GM21786 (cell line): ENCODE measurements around the gene CD164.
"Not testable (repeated sequence)": the region's sequence is repeated elsewhere in the genome, so short reads cannot be mapped to it uniquely, and the experiment has no call there.

Experiments
- ATAC-seq: cut with Tn5 transposase; IDR thresholded peaks from one replicate; pipeline ENCODE4 v1.9.1; 2021; ENCODE audit not compliant: unreplicated experiment

Gene CD164

GRCh38 chr6:109344226-109344625 lies 38.0 kb downstream of the CD164 start:
- no peak for ATAC-seq

GRCh38 chr6:109343518-109343917 lies 38.7 kb downstream of the CD164 start:
- no peak for ATAC-seq

DNA sequence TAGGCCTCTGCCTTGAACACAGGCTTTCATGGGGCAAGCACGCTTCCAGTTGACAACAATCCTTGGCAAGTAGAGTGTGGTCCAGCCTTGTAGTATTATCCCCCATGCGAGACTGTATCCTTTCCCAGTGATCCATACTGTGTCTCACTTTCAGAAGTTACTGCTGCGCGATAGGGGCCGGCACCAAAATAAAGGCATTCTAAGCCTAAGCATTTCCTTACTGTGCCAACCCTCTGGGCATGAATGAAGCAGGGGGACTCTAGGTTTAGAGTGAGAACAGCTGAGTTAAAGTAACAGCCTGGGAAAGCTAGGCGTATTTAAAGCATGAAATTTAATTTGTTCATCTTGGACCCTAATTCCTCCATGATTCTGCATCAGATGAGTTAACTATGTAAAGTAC lies 39.4 kb downstream of the CD164 start:
- ATAC-seq, result no peak

DNA sequence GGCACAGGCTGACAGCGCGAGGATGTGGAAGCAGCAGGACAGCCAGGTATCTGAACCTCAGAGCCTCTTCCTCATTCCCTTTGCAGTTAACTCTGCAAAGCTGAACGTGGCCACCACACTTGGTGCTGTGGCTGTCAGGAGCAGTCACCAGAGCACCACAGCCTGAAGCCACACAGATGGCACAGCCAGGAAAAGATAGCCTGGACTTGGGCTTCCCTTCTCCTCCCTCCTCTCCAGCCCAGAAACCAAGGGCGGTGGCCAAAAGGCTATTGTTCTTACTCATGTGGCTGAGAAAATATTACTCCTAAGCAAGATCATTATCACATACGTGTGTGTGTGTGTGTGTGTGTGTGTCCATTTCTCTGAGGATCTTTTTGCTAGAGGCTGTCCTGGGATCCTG lies 39.8 kb downstream of the CD164 start:
- no peak for ATAC-seq

DNA sequence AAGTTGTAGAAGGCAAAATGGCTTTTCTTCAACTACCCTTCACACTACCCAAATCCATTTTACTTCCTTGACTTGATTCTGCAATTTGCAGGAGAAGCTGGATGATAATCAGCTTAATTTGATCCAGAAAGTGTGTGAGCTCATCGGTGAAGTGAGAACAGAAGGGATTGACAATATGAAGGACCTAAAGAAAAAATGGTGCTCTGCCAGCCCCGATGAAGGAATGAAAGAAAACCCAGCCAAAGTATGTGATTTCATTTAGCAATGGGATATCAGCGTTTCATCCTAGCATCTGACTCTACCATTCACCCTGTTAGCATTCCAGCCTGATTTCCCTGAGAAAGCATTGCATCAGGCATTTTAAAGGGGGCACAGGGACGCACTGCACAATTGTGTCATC lies 41.5 kb downstream of the CD164 start:
- ATAC-seq, result no peak

GRCh38 chr6:109339906-109340678 lies 42.2 kb downstream of the CD164 start:
- ATAC-seq, result no peak

DNA sequence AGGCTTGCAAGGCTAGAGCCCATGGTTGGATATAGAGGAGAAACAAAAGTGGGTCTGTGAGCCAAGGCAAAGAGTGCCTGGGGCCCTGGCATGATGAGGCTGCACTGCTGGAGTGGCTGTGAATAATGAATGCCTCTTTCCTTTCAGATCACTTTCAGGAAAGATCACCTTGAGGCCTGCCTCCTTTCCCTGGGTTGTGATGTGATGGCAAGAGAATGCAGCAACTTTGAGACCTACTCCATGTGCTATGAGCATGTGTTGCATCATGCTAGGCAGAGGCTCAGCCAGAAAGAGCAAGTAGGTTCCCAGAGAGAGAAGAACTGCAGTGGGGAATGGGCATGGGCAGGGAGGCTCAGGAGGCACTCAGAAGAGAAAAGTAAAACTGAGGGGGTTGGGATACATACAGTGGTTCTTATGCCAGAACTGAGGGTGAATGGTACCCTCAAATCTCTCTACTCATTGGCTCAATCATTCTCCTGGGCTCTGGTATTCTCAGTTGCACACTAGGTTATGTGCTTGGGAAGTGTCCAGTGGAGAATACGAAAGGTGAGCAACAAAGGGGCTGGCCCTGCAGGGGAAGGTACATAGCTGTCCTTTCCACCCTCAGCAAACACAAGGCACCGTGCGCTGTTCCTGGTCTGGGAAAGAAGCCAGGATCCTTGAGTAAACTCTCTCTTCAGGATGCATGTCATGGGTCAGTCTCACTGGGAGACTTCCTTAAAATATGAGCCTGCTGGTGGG lies 45.9 kb downstream of the CD164 start:
- no peak for ATAC-seq

DNA sequence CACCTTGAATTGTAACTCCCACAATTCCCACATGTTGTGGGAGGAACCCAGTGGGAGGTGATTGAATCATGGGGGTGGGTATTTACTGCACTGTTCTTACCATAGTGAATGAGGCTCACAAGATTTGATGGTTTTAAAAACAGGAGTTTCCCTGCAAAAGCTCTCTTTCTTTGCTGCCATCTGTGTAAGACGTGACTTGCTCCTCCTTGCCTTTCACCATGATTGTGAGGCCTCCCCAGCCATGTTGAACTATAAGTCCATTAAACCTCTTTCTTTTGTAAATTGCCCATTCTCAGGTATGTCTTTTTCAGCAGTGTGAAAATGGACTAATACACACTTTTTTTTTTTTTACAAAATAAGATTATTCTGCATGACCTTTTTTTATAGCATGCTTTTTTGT lies 48.4 kb downstream of the CD164 start:
- ATAC-seq, result not testable (repeated sequence)

DNA sequence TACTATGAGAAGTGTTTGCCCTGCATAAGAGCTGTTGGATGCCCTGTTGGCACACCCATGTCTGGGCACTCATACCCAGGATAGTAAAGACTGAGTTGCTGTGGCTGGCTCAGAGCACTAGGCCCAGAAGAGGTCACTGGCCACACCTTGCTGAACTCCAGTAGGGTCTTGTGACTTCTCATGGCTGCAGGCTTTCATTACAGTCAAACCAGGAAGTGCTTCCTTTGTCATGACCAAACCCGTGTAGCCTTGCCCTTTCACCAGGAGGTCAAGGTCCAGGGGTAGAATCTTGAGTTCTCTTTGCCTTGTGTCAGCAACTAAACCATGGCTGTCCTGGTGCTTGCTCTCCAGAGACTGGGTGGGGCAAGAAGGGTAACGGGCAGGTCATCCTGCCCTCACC lies 49.5 kb downstream of the CD164 start:
- no peak for ATAC-seq

DNA sequence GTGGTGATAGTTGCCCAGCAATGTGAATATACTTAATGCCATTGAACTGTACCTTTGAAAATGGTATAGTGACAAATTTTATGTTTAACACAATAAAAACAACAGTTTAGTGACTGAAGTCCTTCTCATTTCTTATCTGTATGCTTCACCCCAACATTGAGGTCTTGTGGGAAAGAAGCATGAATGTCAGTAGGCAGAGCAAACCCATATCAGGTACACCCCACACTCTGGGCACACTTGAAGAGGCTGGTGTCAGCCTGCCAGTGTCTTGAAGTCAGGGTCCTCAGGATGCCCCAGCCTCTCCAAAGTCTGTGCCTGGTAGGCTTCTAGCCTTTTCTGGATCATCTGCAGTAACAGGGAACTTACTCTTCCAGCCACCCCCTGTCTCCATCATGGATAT lies 51.2 kb downstream of the CD164 start:
- ATAC-seq, result no peak

- no peak for ATAC-seq
Measured at GRCh38 chr6:109330263-109330662, 52.0 kb downstream of the CD164 start.

DNA sequence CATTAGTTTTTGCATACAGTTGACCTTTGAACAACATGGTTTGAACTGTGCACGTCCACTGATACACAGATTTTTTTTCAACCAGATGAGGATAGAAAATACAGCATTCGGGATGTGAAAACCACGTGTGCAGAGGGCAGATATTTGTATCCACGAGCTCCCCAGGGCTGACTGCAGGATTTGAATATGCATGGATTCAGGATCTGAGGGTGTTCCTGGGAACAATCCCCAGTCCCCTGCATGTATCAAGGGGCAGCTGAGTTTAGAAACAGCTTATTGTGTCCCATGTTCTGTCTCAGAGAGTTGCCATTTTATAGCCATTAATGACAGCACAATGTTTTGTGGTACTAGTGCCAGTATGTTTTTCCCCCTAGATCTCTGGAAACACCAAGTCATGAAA lies 53.6 kb downstream of the CD164 start:
- ATAC-seq, result no peak

GRCh38 chr6:109327959-109328358 lies 54.3 kb downstream of the CD164 start:
- ATAC-seq, result no peak

DNA sequence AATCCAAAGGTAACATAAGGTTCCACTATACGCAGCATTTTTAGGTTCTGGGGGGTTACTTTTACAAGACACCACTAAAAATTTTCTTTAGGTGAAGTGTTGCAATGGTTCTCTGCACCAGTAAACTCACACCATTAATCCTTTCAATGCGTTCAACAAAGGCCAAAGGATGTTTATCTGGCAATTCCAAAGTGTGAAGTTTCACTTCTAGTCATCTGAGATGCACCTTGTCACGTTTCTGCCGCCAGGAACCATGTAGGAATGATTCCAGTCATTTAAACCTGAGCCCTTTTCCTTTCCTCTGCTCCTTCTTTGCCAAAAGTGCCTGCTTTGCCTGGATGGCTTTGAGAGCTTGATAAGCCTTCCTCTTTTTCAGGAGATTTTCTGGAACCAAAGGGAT lies 54.8 kb downstream of the CD164 start:
- ATAC-seq, result no peak

DNA sequence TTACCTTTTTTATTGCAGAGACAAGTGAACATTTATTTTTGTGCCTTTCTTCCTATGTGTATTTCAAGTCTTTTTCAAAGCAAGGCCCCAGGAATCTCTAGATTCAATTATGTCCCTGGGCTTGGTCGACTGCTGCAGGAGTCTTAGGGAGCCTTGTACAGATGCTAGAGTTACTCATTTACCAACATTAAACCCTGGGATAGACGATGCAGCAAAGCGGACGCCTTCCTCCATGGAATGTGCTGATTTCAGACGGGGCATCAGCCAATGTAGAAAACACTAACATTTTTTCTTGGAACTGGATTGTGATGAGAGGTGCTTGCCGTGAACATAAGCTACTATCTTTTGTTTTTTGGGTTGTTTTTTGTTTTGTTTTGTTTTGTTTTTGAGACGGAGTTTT lies 55.9 kb downstream of the CD164 start:
- ATAC-seq, result no peak

DNA sequence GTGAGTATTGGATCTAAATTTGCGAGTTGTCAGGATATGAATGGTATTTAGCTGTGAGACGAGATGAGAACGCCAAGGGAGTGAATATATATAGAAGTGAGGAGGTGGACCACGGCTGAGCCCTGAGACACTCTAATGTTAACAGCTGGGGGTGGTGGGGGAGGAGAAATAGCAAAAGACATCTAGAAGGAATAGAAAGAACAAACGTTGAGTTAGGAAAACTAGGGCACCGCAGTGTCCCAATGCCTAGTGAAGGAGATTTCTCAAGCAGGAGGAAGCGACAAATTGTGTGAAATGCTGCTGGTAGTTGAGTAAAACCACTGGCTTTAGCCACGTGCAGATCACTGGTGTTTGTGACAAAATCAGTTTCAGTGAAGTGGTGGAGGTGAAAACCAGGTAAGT lies 56.9 kb downstream of the CD164 start:
- no peak for ATAC-seq

DNA sequence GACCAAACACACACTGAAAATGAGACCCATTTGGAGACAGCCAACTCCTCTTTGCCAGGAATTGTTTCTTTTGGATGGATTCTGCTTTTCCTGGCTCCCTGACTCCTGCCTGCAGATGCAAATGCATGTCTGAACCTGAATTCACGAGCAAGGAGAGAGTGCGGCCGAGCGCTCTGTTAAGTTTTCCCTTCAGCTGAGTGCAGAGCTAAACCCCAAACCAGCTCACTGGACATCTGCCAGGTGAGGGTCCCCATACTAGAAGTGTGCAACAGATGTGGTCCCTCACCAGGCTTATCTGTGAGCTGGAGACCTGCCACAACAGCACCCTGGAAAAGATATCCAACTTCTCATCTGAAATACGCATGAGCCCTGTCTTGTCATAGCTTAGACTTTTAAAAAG lies 59.0 kb downstream of the CD164 start:
- ATAC-seq, result no peak

- no peak for ATAC-seq
Measured at GRCh38 chr6:109322825-109323224, 59.4 kb downstream of the CD164 start.

DNA sequence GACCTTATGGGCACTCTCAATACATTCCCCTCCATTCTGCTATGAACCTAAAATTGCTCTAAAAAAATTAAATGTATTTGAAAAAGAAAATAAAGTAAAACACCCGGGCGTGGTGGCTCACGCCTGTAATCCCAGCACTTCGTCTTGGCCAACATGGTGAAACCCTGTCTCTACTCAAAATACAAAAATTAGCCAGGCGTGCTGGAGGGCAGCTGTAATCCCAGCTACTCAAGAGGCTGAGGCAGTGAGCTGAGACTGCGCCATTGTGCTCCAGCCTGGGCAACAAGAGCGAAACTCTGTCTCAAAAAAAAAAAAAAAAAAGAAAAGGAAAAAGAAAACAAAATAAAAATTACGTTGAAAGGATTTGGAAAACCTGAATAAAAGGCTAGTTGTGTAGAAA lies 60.5 kb downstream of the CD164 start:
- ATAC-seq, result no peak

- ATAC-seq, result no peak
Measured at GRCh38 chr6:109320072-109320471, 62.2 kb downstream of the CD164 start.

DNA sequence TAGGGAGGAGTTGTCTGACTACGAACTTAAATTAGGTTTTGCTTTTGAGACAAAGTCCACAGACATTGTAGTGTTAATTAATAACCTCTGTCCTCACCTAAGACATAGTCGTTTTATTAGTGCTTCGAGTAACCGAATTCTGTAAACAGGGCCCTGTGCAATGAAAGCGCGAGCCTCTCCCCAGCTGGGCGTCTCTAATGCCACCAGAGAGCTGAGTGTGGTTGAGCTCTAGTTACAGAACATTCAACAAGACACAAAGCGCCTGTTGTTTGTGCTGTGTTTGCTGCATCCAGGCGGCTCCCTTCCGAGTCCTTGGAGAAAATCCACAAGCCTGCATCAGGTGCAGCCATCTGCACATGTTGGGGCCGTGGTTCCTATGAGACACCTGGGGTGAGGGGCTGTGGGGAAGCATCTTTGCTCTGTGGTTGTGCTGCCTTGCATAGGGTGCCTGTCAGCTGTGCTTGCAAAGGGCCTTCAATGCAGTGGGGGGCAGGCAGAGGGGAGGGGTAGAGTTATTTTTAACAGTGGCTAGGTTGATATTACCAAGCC lies 63.9 kb downstream of the CD164 start:
- no peak for ATAC-seq

DNA sequence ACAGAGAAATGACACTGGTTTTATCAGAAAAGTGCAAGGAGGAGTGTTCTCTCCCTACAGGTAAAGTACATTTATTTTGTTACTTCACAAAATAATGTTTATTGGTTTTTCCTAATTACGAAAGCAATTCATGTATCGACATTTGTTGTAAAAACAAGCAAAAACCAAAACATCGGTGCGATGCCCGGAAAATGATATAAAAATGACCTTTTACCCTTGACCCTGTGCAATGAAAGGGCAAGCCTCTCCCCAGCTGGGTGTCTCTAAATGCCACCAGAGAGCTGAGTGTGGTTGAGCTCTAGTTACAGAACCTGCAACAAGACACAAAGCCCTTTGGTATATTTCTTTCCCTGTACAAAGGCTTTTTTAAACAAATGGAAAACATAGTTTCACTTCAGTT lies 65.4 kb downstream of the CD164 start:
- no peak for ATAC-seq
